ENCODE data around the gene PLXNB3.

The PLXNB3 gene

DNA sequence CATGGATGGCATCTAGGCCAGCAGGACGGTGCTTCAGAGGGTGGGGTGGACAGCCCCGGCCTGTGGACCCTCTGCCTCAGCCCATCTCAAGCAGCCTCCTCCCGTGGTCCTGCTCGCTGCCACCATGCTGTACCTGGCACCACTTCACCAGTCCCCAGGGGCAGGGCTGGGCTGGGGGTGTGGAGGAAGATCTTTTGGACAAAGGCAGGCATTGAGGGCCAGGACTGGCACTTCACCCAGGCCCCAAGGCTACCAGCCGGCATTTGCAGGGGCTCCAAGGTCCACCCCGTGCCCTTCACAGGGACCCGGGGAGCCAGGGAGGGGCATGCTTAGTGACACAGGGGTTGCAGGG lies 713 bp downstream of the PLXNB3 start (continued):
- TF ChIP-seq, protein P1, sequence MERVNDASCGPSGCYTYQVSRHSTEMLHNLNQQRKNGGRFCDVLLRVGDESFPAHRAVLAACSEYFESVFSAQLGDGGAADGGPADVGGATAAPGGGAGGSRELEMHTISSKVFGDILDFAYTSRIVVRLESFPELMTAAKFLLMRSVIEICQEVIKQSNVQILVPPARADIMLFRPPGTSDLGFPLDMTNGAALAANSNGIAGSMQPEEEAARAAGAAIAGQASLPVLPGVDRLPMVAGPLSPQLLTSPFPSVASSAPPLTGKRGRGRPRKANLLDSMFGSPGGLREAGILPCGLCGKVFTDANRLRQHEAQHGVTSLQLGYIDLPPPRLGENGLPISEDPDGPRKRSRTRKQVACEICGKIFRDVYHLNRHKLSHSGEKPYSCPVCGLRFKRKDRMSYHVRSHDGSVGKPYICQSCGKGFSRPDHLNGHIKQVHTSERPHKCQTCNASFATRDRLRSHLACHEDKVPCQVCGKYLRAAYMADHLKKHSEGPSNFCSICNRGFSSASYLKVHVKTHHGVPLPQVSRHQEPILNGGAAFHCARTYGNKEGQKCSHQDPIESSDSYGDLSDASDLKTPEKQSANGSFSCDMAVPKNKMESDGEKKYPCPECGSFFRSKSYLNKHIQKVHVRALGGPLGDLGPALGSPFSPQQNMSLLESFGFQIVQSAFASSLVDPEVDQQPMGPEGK (CRISPR knock-in tag; IDR thresholded peaks at IDR 0.05; ENCODE audit: borderline replicate concordance) = no peak
- no peak for TF ChIP-seq CSRNP3 (CRISPR knock-in tag; IDR thresholded peaks at IDR 0.05)

GRCh38 chrX:153765138-153766079 lies 1.4 kb downstream of the PLXNB3 start:
- TF ChIP-seq ZFP3 (CRISPR knock-in tag; IDR thresholded peaks at IDR 0.05) = no peak

GRCh38 chrX:153766098-153766817 lies 2.2 kb downstream of the PLXNB3 start:
- TF ChIP-seq TOX (CRISPR knock-in tag; IDR thresholded peaks at IDR 0.05; ENCODE audit: borderline replicate concordance) (no peak), ISL1 (CRISPR knock-in tag; IDR thresholded peaks at IDR 0.05) (no peak), PPARA (CRISPR knock-in tag; IDR thresholded peaks at IDR 0.05; ENCODE audit: borderline replicate concordance) (no peak), ZNF70 (CRISPR knock-in tag; IDR thresholded peaks at IDR 0.05) (no peak), TCF4 (CRISPR knock-in tag; IDR thresholded peaks at IDR 0.05; ENCODE audit: borderline replicate concordance) (no peak), CSRNP3 (CRISPR knock-in tag; IDR thresholded peaks at IDR 0.05) (no peak), BACH2 (CRISPR knock-in tag; IDR thresholded peaks at IDR 0.05; ENCODE audit: borderline replicate concordance) (no peak), OSR1 (CRISPR knock-in tag; IDR thresholded peaks at IDR 0.05) (no peak), GLIS3 (CRISPR knock-in tag; IDR thresholded peaks at IDR 0.05) (no peak), ZNF565 (CRISPR knock-in tag; conservative IDR thresholded peaks at IDR 0.05; ENCODE audit: low read depth) (no peak), ZC3H10 (CRISPR knock-in tag; IDR thresholded peaks at IDR 0.05) (no peak), ESRRG (CRISPR knock-in tag; IDR thresholded peaks at IDR 0.05) (no peak), ZNF8 (CRISPR knock-in tag; IDR thresholded peaks at IDR 0.05) (no peak), ARNTL (CRISPR knock-in tag; IDR thresholded peaks at IDR 0.05; ENCODE audit: borderline replicate concordance, low read depth) (no peak), RARB (CRISPR knock-in tag; IDR thresholded peaks at IDR 0.05) (no peak), ZFP3 (CRISPR knock-in tag; IDR thresholded peaks at IDR 0.05) (no peak)
- TF ChIP-seq, protein P2, sequence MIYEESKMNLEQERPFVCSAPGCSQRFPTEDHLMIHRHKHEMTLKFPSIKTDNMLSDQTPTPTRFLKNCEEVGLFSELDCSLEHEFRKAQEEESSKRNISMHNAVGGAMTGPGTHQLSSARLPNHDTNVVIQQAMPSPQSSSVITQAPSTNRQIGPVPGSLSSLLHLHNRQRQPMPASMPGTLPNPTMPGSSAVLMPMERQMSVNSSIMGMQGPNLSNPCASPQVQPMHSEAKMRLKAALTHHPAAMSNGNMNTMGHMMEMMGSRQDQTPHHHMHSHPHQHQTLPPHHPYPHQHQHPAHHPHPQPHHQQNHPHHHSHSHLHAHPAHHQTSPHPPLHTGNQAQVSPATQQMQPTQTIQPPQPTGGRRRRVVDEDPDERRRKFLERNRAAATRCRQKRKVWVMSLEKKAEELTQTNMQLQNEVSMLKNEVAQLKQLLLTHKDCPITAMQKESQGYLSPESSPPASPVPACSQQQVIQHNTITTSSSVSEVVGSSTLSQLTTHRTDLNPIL (CRISPR knock-in tag; IDR thresholded peaks at IDR 0.05; ENCODE audit: low read depth) = no peak
- TF ChIP-seq, protein P3, sequence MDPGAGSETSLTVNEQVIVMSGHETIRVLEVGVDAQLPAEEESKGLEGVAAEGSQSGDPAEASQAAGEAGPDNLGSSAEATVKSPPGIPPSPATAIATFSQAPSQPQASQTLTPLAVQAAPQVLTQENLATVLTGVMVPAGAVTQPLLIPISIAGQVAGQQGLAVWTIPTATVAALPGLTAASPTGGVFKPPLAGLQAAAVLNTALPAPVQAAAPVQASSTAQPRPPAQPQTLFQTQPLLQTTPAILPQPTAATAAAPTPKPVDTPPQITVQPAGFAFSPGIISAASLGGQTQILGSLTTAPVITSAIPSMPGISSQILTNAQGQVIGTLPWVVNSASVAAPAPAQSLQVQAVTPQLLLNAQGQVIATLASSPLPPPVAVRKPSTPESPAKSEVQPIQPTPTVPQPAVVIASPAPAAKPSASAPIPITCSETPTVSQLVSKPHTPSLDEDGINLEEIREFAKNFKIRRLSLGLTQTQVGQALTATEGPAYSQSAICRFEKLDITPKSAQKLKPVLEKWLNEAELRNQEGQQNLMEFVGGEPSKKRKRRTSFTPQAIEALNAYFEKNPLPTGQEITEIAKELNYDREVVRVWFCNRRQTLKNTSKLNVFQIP (CRISPR knock-in tag; IDR thresholded peaks at IDR 0.05; ENCODE audit: borderline replicate concordance, low read depth) = no peak
- TF ChIP-seq, protein P4, sequence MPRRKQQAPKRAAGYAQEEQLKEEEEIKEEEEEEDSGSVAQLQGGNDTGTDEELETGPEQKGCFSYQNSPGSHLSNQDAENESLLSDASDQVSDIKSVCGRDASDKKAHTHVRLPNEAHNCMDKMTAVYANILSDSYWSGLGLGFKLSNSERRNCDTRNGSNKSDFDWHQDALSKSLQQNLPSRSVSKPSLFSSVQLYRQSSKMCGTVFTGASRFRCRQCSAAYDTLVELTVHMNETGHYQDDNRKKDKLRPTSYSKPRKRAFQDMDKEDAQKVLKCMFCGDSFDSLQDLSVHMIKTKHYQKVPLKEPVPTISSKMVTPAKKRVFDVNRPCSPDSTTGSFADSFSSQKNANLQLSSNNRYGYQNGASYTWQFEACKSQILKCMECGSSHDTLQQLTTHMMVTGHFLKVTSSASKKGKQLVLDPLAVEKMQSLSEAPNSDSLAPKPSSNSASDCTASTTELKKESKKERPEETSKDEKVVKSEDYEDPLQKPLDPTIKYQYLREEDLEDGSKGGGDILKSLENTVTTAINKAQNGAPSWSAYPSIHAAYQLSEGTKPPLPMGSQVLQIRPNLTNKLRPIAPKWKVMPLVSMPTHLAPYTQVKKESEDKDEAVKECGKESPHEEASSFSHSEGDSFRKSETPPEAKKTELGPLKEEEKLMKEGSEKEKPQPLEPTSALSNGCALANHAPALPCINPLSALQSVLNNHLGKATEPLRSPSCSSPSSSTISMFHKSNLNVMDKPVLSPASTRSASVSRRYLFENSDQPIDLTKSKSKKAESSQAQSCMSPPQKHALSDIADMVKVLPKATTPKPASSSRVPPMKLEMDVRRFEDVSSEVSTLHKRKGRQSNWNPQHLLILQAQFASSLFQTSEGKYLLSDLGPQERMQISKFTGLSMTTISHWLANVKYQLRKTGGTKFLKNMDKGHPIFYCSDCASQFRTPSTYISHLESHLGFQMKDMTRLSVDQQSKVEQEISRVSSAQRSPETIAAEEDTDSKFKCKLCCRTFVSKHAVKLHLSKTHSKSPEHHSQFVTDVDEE (CRISPR knock-in tag; IDR thresholded peaks at IDR 0.05) = no peak
- ATAC-seq = peak; percentile 74

More at GRCh38 chrX:153765138-153766079, 1.4 kb downstream of the PLXNB3 start:
- peak; percentile 47 for ATAC-seq
